H54 (cell line): ENCODE data around the gene IQGAP1.
A peak's percentile ranks its signal among the peaks of the same experiment; 100 is the strongest.

Experiments
- DNase-seq: peaks from one replicate; pipeline ENCODE4 v3.0.0; 2011; ENCODE audit warnings: low spot score, mixed read lengths; ENCODE audit not compliant: insufficient read length
- FAIRE-seq: peaks from 3 replicates; lab custom pipeline; 2011; peaks lifted over from hg19 to GRCh38; lab: Jason Lieb, UNC
- POLR2A ChIP-seq: IDR thresholded peaks from 2 replicates; pipeline ENCODE4 v1.6.1; 2011; ENCODE audit warnings: low read depth, mild to moderate bottlenecking, low read length

Gene IQGAP1

DNA sequence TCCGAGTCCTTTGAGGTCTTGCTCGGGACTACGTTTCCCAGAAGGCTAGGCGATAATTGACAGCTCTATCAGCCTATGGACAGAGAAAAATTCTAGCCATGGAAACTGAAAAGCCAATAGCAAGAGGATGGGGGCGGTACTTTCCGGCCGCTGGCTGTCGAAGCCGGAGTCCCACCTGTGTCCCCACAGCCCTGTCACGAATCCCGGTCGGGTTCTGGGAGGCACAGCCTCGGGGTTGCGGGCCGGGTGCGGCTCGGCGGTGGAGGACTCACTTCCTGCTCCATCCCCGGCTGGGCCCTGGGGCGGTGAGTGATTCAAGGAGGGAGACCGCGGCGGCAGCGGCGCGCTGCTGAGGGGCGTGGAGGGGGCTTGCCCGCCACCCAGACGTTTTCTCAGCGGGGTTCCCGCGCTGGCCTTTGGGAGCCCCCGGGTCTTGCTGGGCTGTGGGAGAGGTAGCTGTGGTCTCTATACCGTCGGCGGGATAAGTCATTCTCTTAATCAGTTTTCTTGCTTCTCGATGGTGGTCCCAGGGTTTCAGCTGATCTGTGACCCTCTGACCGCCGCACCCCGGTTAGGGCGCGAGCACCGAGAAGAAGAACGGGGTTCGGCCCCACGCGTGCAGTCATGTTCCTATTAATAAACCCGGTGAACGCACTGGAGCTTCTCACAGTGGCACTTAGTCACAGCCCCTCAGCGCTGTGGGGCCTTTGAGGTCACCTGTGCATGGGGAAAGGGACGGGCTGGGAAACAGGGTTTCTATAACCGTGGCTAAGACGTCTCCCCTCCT lies 35.7 kb upstream of the IQGAP1 start, which contains the start of gene ZNF774:
ZNF774 (plus strand) TSS at position 178 of the 787 bp plus-strand sequence. CDS start 2,377 bp downstream, outside the sequence.
- peak; percentile 51 for TF ChIP-seq POLR2A
- FAIRE-seq = peak; percentile 62
- DNase-seq = peak; percentile 79

DNA sequence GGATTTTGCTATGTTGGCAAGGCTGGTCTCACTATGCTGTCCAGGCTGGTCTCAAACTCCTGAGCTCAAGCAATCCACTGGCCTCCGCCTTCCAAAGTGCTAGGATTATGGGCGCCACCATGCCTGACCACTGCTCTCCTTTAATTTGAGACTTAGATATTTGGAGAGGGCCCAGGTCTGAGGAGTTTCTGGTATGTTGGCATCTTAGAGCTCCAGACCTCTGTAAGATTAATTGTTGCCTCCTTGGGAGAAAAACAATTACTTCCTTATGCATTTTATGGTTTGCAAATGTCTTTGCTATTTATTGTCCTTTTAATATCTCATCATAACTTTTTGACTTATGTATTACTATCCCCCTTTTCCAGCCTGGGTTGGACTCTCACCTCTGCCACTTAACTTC lies 33.1 kb upstream of the IQGAP1 start:
- DNase-seq = no peak
- TF ChIP-seq POLR2A = no peak
- FAIRE-seq = no peak

DNA sequence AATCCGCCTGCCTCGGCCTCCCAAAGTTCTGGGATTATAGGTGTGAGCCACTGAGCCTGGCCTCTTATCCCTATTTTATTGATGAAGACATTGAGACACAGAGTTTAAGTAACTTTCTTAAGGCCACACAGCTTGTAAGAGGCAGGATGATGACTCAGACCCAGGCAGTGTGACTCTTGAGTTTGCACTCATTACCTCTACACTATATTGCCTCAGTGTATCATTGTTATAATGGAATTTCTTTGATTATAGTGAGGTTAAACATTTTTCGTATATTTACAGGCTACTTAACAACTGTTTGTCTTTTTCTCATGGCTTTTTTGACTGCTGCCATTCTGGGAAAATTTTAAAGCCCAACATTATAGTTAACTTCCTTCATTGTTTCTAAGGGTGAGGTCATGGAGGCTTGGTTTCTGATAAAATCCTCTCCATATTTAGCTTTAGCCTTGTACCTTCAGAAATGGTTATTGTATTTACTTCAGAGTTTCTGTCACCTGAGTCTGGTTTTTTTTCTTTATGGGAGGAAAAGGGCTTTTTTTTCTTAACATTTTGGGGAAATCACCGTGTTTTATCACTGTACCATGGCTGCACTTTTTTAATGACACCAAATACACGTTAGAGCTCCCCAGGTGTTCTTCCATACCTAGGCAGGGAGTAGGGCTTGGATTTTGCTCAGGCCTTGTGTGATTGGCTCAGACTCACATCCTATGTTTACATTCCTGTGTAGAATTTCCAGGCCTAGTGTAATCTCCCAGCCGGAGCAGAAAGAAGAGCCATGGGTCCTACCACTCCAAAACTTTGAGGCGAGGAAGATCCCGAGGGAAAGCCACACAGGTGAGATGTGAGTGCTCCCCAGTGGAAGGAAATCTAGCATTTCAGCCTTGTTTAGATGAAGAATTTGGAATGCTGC lies 29.7 kb upstream of the IQGAP1 start:
- no peak for DNase-seq
- no peak for TF ChIP-seq POLR2A
- FAIRE-seq = no peak

DNA sequence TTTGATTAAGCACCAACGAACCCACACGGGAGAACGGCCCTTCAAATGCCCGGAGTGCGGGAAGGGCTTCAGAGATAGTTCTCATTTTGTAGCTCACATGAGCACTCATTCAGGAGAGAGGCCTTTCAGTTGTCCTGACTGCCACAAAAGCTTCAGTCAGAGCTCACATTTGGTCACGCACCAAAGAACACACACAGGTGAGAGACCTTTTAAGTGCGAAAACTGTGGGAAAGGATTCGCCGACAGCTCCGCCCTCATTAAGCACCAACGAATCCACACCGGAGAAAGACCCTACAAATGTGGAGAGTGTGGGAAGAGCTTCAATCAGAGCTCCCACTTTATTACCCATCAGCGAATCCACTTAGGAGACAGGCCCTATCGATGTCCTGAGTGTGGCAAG lies 27.3 kb upstream of the IQGAP1 start:
- no peak for TF ChIP-seq POLR2A
- FAIRE-seq (no peak), DNase-seq (no peak)

DNA sequence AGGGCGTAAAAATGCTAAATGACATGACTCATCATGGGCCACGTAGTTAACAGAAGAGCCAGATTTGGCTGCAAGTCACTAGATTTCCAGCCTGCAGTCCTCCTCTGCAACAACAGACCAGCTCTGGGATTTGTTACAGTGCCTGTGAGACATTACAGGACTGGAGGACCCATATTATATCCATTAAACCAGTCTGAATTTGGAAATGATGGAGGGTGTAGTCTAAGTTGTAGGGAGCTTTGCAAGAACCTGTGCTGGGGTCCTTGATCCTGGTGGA lies 25.2 kb upstream of the IQGAP1 start:
- no peak for TF ChIP-seq POLR2A
- no peak for FAIRE-seq
- no peak for DNase-seq

DNA sequence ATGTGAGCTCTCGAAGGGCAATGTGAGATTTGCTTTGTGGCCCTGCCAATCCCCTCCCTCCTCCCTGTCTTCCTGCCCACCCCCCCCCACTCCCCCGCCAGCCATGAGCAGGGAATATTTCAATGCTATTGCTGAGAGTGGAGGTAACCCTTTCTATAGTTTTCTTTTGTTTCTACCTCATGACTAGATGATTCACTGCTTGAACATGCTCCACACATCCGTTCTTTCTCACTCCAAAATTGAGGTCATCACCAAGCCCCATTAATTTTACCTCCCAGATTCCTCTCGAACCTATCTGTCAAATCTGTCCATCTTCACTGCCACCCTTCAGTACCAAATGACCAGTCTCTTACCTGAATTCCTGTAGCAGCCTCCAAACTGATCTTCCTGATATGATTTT lies 23.8 kb upstream of the IQGAP1 start:
- FAIRE-seq (no peak), DNase-seq (peak; percentile 34)
- no peak for TF ChIP-seq POLR2A

DNA sequence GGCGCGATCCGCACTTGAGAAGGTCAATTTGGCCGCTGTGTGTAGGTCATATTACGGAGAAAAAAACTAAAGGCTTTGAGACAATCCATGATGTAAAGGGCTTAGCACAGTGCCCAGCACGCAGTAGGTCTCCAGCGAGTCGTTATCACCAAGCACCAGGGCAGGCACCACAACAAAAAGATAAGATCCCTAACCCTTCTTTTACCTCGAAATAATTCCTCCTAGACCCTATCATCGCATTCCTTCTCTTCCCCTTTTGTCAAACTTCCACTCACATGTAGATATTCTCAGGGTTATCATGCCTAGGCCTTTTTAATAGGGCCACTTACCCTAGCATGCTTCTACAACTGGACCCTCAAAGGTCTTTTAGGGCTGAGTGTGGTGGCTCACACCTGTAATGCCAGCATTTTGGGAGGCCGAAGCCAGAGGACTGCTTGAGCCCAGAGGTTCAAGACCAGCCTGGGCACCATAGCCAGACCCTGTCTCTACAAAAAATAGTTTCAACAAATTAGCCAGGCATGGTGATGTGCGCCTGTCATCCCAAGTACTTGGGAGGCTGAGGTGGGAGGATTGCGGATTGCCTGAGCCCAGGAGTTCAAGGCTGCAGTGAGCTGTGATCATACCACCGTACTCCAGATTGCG lies 22.5 kb upstream of the IQGAP1 start:
- FAIRE-seq (no peak), DNase-seq (no peak)
- TF ChIP-seq POLR2A = no peak

DNA sequence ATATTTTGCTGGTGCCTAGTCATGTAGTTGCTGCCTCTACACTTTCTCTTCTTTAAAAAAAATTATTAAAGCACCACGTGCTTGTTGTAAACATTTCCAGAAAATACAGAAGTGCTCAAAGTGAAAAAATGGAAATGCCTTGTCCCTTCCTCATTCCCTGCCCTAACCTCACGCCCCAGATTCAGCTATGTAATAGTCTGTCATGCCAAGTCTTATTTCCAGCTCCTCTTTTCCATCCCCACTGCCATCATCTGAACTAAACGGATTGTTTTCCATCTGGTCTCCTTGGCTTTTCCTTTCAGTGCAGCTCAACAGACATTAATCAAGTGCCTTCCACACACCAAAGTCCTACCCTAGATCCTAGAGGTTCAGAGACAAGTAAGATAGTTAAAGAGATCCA lies 20.5 kb upstream of the IQGAP1 start:
- no peak for TF ChIP-seq POLR2A
- FAIRE-seq = no peak
- no peak for DNase-seq

DNA sequence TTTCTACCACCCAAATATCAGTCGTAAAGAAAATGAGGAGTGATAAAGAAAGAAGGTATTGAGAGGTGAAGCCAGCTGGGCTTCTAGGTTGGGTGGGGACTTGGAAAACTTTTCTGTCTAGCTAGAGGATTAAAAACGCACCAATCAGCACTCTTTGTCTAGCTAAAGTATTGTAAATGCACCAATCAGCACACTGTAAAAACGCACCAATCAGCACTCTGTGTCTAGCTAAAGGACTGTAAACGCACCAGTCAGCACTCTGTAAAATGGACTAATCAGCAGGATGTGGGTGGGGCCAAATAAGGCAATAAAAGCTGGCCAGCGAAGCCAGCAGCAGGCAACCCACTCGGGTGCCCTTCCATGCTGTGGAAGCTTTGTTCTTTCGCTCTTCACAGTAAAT lies 13.0 kb upstream of the IQGAP1 start:
- DNase-seq (no peak), FAIRE-seq (no peak)
- no peak for TF ChIP-seq POLR2A

DNA sequence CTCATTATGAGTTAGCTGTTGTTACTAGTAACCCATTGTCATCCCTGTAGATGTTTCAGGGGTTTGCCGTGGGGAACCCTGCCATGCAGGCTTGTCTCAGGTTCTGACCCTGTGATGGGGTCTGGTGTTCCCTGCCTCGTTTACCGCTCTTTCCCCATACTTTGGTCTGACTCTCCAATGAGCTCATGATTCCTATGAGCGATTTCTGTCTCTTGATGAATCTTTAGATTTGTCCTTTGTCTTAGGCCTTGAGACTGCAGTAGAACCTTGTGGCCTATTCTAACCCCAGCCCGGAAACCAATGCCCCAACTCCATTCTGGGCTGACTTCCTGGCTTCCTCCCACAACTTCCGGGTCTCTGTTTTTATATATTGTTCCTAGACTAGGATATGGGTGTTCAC lies 11.3 kb upstream of the IQGAP1 start:
- TF ChIP-seq POLR2A = no peak
- FAIRE-seq (no peak), DNase-seq (no peak)

DNA sequence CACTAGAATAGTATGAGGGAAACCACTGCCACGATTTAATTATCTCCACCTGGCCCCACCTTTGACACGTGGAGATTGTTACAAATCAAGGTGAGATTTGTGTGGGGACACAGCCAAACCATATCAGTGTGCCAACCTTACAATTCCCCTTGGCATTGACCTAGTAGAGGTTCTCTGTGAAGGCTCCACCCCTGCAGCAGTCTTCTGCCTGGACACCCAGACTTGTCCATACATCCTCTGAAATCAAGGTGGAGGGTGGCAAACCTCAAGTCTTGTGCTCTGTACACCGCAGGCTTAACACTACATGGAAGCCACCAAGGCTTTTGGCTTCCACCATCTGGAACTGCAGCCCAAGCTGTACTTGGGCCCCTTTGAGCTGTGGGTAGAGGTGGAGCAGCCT lies 8.8 kb upstream of the IQGAP1 start:
- FAIRE-seq = no peak
- TF ChIP-seq POLR2A = no peak
- DNase-seq = no peak

DNA sequence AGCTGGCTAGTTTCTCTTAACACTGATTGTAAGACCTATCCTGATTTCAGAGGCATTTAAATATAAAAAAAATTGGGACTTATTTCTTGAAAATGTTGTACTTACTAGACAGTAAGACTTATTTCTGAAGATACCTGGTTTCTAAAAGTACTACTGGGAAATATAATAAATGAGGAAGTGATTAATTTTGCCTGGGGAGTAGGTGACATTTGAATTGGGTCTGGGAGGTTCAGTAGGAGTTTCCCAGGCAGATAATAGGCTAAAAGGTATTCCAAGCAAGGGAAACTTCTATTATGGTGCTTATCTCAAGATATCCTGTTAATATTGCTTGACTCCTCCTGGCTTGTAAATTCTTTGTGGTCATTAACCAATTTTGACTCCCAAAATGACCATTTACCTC lies 6.5 kb upstream of the IQGAP1 start:
- TF ChIP-seq POLR2A = no peak
- no peak for FAIRE-seq
- no peak for DNase-seq

DNA sequence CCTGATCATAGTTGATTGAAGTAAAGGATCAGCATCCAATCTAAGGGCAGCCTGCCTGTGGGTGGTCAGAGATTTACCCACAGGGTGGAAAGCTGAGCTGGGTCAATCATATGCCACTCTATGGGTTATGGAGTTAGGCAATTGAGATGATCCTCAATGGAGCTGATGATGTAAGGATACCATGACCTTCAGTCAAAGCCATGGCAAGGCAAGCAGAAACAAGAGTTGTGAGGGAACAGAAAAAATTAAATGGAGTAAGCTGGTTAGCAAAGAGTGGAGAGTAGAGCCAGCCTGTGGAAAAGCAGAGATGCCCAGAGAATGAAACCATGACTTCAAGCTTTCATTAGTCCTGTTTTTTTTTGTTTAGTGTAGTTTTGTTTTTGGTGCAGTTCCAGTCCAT lies 5.7 kb upstream of the IQGAP1 start:
- no peak for DNase-seq
- FAIRE-seq = no peak
- no peak for TF ChIP-seq POLR2A

DNA sequence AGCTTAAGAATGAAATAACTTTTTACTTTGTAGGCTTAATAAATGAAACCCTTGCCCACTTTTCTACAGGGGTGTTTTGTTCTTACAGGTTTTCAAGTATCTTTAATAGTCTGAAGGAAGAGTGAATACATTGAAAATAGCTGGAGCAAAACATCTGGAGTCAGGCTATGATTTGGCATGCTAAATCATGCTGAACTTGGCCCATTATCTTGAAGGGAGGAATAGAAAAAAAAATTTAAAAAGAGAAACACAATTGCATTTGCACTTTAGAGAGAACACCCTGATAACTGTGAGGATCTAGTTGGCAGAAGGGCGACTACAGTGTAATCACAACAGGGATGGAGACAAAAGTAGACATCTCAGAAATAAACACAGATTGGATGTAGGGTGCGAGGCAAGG lies 1.8 kb upstream of the IQGAP1 start:
- DNase-seq (no peak), FAIRE-seq (no peak)
- TF ChIP-seq POLR2A = no peak
